GM19372 (cell line): ENCODE measurements around the gene MIDN.
A peak's percentile ranks its signal among the peaks of the same experiment; 100 is the strongest.

Experiments used
- ATAC-seq: cut with Tn5 transposase; IDR thresholded peaks from one replicate; pipeline ENCODE4 v1.9.1; 2021; ENCODE audit warnings: mild to moderate bottlenecking, low read depth, moderate library complexity; ENCODE audit not compliant: unreplicated experiment

MIDN gene

DNA sequence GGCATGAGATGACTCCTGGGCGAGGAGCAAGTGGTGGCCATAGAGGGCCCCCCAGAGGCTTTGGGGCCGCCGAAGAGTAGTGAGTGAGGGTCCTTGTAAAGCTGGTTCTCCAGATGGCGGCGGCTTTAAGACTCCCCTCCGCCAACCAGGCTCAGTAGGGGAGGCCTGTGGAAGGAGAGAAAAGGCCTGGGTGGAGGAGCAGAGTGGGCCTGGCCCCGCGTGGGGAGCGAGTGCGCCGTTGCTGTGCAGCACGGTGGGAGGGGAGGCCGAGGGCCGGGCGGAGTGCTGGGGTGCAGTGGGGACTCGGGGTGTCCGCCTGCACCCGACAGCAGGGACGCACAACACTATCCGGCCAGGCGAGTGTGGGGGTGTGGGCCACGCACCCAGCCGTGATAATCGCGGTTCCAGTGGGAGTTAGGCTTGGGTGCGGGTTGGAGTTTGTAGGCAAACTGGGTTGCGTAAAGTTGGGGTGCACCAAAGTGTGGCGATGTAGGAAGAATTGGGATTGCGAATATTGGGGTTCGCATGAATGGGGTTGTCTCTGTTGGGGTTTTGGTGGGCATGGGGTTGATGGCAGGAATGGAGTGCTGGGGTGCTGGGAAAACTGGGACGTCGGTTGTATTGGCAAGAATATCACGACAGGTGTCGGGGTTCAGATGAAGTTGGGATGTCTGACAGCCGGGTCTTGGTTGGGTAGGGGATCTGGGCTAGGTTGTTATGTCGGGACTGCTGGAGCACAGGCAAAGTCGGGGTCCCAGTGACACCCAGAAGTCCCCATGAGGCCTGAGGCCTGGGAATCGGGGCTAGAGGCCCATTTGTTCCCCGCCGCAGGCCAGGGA lies 20.1 kb downstream of the MIDN start:
- no peak for ATAC-seq

DNA sequence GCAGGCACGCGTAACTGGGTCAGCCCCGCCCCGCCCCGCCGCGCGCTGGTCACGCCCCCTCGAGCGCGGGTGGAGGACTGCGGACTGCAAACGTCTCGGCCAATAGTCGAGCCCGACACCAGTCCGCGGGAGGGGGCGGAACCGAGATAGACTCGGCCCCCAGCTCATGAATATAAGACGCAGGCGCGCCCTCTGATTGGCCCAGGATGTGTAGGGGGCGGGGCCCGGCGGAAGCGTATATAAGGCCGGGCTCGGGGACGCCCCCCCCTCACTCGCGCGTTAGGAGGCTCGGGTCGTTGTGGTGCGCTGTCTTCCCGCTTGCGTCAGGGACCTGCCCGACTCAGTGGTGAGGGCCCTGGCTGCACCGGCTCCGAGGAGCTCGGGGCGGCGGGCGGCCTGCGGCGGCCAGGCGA lies 20.7 kb downstream of the MIDN start, which contains the start of gene CIRBP:
Gene CIRBP (plus strand): TSS at position 268 of the 413 bp plus-strand sequence. CDS start 1,602 bp downstream, outside the sequence.
- peak; percentile 55 for ATAC-seq

DNA sequence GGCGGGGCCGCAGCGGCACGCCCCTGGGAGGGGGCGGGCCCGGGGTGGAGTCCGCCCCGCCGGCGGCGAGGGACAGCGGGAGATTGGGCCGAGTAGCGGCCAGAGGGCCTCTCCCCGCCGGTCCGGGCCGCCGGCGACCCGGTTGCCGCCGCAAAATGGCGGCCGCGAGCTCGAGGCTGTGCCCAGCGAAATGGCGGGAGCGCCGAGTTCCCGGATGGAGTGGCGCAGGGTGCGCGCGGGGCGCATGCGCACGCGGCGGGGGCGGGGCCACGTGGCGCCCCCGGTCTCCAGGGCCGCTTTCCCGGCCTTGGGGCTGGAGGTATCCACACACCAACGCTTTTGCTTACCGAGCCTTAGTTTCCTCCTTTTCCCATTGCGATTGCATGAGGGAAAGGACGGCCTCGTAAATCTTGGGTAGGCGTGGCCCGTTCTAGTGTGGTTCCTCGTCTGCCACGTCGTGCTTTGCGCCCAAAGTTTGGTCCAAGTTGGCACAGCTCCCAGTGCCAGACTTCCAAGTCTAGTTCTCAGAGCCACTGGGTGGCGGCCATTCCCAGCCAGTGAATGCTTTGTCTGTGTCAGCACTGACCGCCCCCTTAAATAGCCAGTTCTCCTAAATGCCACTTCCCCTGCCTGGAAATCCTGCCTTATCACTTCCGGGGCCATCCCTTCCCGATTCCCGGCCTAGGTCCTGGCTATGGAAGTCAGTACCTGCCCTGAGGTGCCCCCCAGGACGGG lies 21.3 kb downstream of the MIDN start:
- ATAC-seq = peak; percentile 30

DNA sequence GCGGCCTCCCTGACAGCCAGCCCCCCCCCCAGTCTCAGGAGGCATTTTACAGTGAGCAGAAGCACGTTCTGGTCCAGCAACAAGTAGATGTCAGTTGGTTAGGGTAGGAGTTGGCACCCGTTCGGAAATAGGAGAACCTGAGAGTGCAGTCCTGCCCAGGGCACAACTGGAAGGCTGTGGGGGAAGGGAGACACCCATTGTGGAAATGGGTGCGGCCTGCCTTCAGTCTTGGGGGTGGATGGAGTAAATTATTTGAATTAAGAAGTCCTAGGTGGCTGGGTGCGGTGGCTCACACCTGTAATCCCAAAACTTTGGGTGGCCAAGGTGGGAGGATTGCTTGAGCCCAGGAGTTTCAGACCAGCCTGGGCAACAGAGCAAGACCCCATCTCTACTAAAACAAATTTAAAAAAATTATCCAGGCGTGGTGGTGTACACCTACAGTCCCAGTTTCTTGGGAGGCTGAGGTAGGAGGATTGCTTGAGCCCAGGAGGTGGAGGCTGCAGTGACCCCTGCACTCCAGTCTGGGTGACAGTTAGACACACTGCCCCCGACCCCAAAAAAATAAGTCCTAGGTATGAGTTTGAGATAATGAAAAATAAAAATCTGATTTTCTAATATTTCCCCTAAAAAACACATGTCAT lies 21.9 kb downstream of the MIDN start:
- ATAC-seq = no peak

DNA sequence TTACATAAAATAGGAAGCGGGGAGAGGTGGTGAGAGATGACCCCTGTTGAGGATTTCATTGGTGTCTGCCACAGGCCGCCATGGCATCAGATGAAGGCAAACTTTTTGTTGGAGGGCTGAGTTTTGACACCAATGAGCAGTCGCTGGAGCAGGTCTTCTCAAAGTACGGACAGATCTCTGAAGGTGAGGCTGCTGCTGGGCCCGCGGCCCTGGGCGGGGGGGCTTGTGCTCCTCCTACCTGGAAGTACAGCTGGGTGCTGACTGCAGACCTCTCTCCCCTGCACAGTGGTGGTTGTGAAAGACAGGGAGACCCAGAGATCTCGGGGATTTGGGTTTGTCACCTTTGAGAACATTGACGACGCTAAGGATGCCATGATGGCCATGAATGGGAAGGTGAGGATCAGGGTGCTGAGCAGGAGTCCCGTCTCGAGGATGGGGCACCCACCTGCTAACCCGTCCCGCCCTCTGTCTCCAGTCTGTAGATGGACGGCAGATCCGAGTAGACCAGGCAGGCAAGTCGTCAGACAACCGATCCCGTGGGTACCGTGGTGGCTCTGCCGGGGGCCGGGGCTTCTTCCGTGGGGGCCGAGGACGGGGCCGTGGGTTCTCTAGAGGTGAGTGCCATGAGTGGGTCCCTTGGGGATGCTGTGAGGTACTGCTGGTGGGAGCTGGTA lies 22.6 kb downstream of the MIDN start:
- no peak for ATAC-seq

DNA sequence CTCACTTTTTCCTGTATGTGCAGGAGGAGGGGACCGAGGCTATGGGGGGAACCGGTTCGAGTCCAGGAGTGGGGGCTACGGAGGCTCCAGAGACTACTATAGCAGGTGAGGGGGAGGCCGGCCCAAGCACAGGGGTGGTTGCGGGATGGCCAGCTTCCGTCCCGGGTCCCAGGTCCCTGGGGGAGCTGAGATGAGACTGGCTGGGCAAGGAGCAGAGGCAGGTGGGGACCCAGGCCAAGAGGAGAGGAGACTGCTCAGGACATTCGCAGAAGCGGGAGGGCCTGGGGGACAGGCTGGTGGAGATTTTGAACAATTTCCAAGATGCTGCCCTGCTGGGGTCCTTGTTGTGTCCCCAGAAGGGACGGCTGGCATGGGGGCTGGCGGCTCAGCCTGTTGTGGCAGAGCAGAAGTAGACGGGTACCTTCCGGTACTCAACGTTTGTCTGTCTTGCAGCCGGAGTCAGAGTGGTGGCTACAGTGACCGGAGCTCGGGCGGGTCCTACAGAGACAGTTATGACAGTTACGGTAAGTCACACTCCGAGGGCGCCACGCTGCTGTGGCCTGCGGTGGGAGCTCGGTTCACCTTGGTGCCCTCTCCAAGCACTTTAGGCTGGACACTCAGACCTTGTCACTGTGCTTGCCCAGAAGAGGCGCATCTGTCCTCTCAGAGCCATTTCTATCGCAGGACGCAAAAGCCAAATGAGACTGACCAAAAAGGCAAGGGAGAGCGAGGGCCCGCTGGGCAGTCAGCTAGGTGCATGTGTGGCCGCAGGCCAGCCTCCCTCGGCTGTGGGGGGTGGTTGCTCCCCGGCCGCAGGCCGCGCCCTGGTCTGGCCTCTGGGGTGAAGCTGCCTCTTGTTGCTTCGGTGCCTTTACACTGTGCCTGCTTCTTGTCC lies 23.4 kb downstream of the MIDN start:
- ATAC-seq = no peak

DNA sequence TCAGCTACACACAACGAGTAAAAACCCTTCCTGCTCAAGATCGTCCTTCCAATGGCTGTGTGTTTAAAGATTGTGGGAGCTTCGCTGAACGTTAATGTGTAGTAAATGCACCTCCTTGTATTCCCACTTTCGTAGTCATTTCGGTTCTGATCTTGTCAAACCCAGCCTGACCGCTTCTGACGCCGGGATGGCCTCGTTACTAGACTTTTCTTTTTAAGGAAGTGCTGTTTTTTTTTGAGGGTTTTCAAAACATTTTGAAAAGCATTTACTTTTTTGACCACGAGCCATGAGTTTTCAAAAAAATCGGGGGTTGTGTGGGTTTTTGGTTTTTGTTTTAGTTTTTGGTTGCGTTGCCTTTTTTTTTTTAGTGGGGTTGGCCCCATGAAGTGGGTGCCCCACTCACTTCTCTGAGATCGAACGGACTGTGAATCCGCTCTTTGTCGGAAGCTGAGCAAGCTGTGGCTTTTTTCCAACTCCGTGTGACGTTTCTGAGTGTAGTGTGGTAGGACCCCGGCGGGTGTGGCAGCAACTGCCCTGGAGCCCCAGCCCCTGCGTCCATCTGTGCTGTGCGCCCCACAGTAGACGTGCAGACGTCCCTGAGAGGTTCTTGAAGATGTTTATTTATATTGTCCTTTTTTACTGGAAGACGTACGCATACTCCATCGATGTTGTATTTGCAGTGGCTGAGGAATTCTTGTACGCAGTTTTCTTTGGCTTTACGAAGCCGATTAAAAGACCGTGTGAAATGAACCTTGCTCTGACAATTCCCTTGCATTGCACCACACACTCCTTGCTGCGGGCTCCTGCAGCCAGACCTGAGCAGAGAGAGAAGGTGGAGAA lies 24.3 kb downstream of the MIDN start:
- ATAC-seq = no peak

DNA sequence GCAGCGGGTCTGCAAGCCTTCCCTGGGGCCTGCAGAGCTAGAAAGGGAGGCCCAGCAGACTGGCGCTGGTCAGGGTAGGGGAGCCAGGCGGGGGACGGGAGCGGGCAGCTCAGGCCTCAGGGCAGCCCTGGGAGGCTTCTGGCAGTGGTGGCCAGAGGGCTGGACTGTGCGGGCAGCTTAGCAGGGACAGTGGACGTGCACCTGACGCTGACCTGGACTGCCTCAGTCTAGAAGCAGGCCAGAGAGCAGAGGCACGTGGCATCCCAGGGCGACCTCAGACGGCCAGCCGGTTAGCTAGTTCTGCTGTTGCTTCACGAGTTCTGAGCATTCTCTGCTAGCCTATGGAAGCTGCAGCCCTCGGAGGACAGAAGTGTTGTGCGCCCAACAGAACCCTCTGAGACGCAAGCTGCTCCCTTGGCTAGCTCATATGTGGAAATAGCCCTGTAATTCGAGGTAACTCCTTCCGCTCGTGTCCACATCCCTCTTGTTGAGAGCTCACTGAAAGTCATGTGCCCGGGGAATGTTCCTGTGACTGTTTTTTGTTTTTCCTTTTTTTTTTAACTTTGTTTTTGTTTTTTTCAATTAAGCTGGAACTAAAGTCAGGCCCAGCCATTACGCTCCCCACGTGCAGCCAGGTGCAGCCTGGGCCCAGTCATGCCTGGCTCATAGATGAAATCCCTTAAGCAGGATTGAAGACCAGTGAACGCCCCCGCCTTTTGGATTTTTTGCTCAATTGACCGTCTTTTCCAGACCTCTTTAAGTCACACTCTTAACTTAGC lies 25.1 kb downstream of the MIDN start:
- no peak for ATAC-seq

DNA sequence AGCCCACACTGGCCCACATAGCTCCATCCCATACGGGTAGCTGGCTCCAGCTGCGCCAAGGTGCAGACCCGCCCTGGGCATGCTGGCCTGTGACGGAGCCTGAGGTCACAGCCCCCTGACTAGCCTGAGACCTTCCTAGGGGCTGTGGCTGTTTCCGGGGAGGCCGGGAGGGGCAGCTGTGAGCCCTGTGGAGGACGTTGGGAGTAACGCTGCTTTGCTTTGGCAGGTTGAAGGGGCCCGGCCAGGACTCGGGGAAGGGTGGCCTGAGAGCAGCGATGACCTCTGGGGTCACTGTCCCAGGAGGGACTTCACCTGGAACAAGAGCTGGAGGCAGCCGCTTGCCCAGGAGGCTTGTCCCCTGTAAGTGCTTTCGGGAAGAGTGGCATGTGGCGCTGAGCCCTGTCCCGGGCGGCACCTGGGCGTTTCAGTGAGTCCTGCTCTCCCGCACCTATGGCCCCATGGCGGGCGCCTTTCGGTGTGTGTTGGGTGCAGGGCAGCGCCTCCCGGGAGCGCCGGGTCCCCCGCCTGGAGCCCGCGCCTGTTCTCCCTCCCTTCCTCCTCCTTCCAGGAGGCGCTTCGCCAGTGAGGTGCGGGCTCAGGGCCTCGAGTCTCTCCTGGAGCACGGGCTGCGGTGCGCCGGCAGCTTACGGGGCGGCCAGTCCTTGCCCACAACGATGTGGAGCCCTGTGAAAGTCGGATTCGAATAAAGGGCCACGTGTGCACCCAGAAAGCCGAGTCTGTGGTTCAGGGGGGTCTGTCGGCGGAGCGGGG lies 25.9 kb downstream of the MIDN start:
- ATAC-seq = no peak

DNA sequence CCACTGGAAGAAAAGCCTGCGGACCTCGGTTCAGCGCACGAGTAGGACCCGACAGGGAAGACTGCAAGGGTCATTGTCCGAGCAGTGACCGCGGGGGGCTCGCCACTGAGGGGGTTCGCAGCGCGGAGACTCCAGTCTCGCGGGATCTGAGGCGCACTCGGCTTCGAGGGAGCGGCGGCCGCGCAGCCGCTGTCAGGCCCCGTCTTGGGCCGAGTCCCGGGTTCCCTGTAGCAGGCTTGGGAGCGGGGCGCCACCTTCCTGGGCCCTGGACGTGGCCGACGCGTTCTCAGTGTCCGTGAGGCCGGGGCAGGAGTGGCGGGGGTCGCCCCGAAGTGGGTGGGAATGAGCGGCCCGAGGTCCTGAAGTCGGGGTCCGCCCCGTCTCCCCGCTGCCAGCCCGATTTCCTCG lies 26.5 kb downstream of the MIDN start:
- ATAC-seq = no peak

DNA sequence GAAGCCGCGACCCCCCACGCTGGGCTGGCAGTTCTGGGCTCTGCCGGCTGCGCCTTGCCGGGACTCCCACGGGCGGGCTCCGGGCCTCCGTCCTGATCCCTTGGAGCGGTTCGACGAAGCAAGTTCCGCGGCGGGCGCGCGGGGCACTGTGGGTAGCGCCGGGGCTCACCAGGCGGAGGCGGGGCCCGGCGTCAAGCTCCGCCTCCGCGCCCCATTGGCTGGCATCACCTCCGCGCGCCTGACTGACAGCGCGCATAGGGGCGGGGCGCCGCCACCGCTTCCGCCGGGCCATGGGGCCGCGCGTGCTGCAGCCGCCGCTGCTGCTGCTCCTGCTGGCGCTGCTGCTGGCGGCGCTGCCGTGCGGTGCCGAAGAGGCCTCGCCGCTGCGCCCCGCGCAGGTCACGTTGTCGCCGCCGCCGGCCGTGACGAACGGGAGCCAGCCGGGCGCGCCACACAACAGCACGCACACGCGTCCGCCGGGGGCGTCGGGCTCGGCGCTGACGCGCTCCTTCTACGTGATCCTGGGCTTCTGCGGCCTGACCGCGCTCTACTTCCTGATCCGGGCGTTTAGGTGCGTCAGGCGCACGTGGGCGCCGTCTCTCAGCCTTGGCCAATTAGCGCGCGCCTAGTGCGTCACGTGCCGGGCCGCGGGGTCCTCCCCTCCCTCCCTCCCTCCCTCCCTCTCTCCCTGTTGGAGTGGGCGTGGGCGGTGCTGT lies 27.0 kb downstream of the MIDN start, which contains the start of gene FAM174C:
Gene FAM174C (plus strand): TSS at position 271 of the 716 bp plus-strand sequence. CDS start 20 bp downstream, at position 291.
- peak; percentile 79 for ATAC-seq

DNA sequence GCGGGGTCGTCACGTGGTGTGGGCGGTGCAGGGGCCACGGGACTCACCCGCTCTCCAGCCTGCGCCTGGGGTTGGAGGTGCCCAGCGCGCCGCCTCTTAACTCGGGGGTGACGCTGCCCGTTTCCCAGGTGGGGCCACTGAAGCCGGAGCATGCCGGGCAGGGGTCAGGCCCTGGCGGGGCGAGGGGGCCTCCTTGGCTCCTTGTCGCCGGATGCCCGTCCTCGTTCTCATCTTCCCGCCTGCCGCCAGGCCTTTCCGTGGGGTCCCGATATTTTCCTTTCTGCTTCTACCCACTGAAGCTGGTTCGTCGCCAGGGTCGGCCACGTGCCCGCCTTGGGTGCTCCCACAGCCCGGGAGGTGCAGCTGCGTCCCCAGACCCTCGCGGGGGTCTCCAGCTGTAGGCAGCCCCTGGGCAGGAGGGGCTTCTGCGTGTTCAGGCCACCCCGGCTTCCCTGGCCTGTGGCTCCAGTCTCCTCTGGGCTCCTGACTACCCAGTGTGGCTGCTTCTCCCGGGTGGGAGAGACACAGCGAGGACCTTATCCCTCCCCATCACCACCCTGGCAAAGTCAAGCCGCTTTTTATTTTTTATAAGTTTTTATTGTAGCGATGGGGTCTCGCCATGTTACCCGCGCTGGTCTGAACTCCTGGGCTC lies 27.7 kb downstream of the MIDN start:
- no peak for ATAC-seq

DNA sequence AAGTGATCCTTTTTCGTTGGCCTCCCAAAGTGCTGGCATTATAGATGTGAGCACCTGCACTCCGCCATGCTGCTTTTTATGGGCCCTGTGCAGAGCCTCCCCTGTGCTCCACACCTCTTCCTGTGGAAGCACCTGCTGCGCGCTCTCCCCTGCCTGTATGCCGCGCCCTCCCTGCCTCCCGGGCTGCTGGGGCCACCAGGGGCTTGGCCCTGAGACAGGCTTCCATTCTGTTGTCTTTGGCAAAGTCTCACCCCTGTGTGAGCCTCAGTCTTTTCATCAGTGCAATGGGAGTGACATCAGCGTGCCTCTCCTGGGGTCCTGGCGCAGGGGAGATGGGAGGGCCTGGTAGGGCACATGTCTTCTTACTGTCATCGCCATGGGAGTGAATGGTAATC lies 28.2 kb downstream of the MIDN start:
- no peak for ATAC-seq

DNA sequence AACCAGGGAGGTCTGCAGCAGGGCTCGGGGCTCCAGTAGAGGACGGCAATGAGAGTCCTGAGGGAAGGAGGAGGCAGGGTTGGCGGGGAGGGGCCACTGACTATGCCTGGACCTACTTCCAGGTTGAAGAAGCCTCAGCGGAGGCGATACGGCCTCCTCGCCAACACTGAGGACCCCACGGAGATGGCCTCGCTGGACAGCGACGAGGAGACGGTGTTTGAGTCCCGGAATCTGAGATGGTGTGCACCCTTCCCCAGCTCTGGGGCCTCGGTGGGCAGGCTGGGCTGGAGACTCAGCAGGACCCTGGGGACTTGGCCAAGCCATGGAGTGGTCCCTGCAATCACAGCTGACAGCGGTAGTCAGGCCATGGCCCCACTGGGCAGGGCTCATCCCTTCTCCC lies 28.7 kb downstream of the MIDN start:
- no peak for ATAC-seq

DNA sequence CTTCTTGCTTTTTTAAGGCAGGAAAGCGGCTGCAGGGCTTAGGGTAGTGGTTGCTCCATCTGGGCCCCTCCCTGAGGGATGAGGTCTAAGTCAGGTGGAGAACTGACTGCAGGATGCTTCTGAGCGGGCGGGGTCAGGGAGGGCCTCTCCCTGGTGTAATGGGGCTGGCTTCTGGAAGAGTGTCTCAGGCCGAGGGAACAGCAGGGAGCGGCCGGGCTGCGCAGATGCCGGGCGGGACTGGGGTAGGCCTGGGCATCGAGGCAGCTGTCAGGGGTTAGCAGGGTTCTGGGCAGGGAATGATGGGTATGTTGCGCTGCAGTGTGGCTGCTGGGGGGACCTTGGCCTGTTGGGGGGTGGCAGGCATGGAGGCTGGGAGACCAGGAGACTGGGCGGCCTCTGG lies 29.7 kb downstream of the MIDN start:
- no peak for ATAC-seq
